Measurements from ENCODE around the gene LIN37.

Gene LIN37

GRCh38 chr19:35774274-35775045, 26.1 kb downstream of the LIN37 start:
- DNase-seq (ENCODE audit: low read depth in 2 of 2): no peak

- DNase-seq (ENCODE audit: low read depth in 2 of 2): no peak
Observed at GRCh38 chr19:35775046-35775297, 26.6 kb downstream of the LIN37 start.

- peak; percentile 94 to 98 for DNase-seq (ENCODE audit: low read depth in 2 of 2)
Observed at GRCh38 chr19:35775298-35776101, 27.1 kb downstream of the LIN37 start, which contains the start of gene ARHGAP33. TSS of gene ARHGAP33 (plus strand) at chr19:35775564. CDS start at chr19:35775659, 95 bp downstream.

- DNase-seq (ENCODE audit: low read depth in 2 of 2): no peak
Observed at GRCh38 chr19:35776102-35776788, 27.9 kb downstream of the LIN37 start.

GRCh38 chr19:35777086-35777841, 28.9 kb downstream of the LIN37 start:
- DNase-seq (ENCODE audit: low read depth in 2 of 2): no peak

GRCh38 chr19:35777961-35778360, 29.6 kb downstream of the LIN37 start:
- DNase-seq (ENCODE audit: low read depth in 2 of 2): no peak

- no peak for DNase-seq (ENCODE audit: low read depth in 2 of 2)
Observed at GRCh38 chr19:35779033-35779432, 30.7 kb downstream of the LIN37 start.

GRCh38 chr19:35780058-35780457, 31.7 kb downstream of the LIN37 start:
- no peak for DNase-seq (ENCODE audit: low read depth in 2 of 2)

GRCh38 chr19:35780717-35781116, 32.3 kb downstream of the LIN37 start:
- DNase-seq (ENCODE audit: low read depth in 2 of 2): no peak

- DNase-seq (ENCODE audit: low read depth in 2 of 2): no peak
Observed at GRCh38 chr19:35781650-35782049, 33.3 kb downstream of the LIN37 start.

- DNase-seq (ENCODE audit: low read depth in 2 of 2): no peak
Observed at GRCh38 chr19:35782589-35782988, 34.2 kb downstream of the LIN37 start.

GRCh38 chr19:35783469-35784434, 35.4 kb downstream of the LIN37 start:
- no peak for DNase-seq (ENCODE audit: low read depth in 2 of 2)

- DNase-seq (ENCODE audit: low read depth in 2 of 2): no peak
Observed at GRCh38 chr19:35784503-35785338, 36.3 kb downstream of the LIN37 start.

- DNase-seq (ENCODE audit: low read depth in 2 of 2): no peak
Observed at GRCh38 chr19:35785339-35785627, 36.9 kb downstream of the LIN37 start.

GRCh38 chr19:35786299-35787160, 38.2 kb downstream of the LIN37 start:
- no peak for DNase-seq (ENCODE audit: low read depth in 2 of 2)

- DNase-seq (ENCODE audit: low read depth in 2 of 2): no peak
Observed at GRCh38 chr19:35787227-35787799, 38.9 kb downstream of the LIN37 start.

- DNase-seq (ENCODE audit: low read depth in 2 of 2): no peak
Observed at GRCh38 chr19:35788205-35788960, 40.0 kb downstream of the LIN37 start.

Data from stimulated activated CD8-positive, alpha-beta memory T cell treated with anti-CD3 and anti-CD28 coated beads, Interleukin-7, amount 100 ng/mL, for 1 hour (primary cell).